ENCODE results near the gene MRPL52. TPM values are rescaled to one million over a fixed set of nuclear protein-coding genes. Genes with fewer than 3 reads are reported as not detected.

Gene MRPL52
- total and polyA plus RNA-seq, 10 of the 15 experiments (the other 5 are each of a cell fraction or from before 2014, with no cell fraction given), result 51.7 to 541 (median 142) TPM

GRCh38 chr14:22819151-22819988, 10.3 kb upstream of the MRPL52 start (continued):
- TF ChIP-seq E2F8 (IDR thresholded peaks at IDR 0.05; ENCODE audit: low read depth, partially characterized antibody), result no peak
- TF ChIP-seq BCLAF1 (IDR thresholded peaks at IDR 0.05), result no peak
- TF ChIP-seq POU2F2 (IDR thresholded peaks at IDR 0.05; ENCODE audit: borderline replicate concordance, low read depth, low read length), result no peak

- Histone ChIP-seq H3K27me3 (replicated peaks in 1 of 2; ENCODE audit: control insufficient read depth in 2 of 2, insufficient read depth in 2 of 2, low read length in 1 of 2) (no peaks in the 10 kb centered on the region), H3K4me2 (ENCODE audit: control insufficient read depth, insufficient read depth) (no peak overlapping the region), H3K79me2 (ENCODE audit: control insufficient read depth, insufficient read depth, low read length) (no peaks in the 10 kb centered on the region; the same call in 1 of the 2 replicates), H3K36me3 (ENCODE audit: control insufficient read depth in 2 of 2, insufficient read depth in 2 of 2, low read length in 1 of 2) (no peaks in the 10 kb centered on the region), H4K20me1 (ENCODE audit: control insufficient read depth, insufficient read depth) (no peaks in the 10 kb centered on the region), H3K9me3 (replicated peaks; ENCODE audit: control insufficient read depth, insufficient read depth, low read length) (no peaks in the 10 kb centered on the region), H3K9ac (ENCODE audit: control insufficient read depth, insufficient read depth, low read length) (no peak overlapping the region), H3K4me1 (ENCODE audit: control insufficient read depth, insufficient read depth, low read length) (peaks cover 34% of the 10 kb centered on the region), H3K27ac (ENCODE audit: control insufficient read depth, insufficient read depth) (no peak overlapping the region), H2AFZ (ENCODE audit: control insufficient read depth, low read depth, low read length) (no peak overlapping the region), H3K4me3 (no peak overlapping the region)
- ChIA-PET POLR2A (interaction anchor here (1.1 to 2.5 kb wide), 3 partner anchors 10 to 32 kb away, joined by 6 to 18 read pairs (median 7); no protein-coding TSS in a partner anchor), SMC1A (ENCODE audit: uncharacterized antibody, unreplicated experiment) (interaction anchor here (0.6 to 7.6 kb wide), 9 partner anchors 13 to 251 kb away, joined by 3 to 104 read pairs (median 6); no protein-coding TSS in a partner anchor), RAD21 (ENCODE audit: unreplicated experiment) (interaction anchor here (0.6 to 5.3 kb wide), 10 partner anchors 10 to 250 kb away, joined by 3 to 130 read pairs (median 8); no protein-coding TSS in a partner anchor), CTCF (interaction anchor here (1.0 to 15.1 kb wide), 11 partner anchors 9 to 251 kb away, joined by 3 to 324 read pairs (median 13); partner anchors contain the start of gene OXA1L)
- in situ Hi-C loops (cut with MboI), result no loop called here
- no peak for ATAC-seq
- FAIRE-seq, result no peak
- WGBS (ENCODE audit: insufficient coverage, insufficient replicate concordance, low lambda C conversion rate, missing lambda C conversion rate), result 87% methylated on average over 1 of the region's 1 CpG
- BruUV-seq (replicated peaks), result no TSS peak
- intact Hi-C loops (cut with micrococcal nuclease; ENCODE audit: unreplicated experiment), result no loop called here
- no peak for DNase-seq (ENCODE audit: low read depth, low spot score)
- TF ChIP-seq SUPT20H (IDR thresholded peaks at IDR 0.05; ENCODE audit: borderline replicate concordance, control insufficient read depth, low read depth, low read length) (no peak), PML (IDR thresholded peaks at IDR 0.05; ENCODE audit: low read length) (no peak), SMC3 (IDR thresholded peaks at IDR 0.05; ENCODE audit: borderline replicate concordance, low read length) (no peak), STAT3 (IDR thresholded peaks at IDR 0.05; ENCODE audit: low read depth, low read length) (no peak), ETV6 (conservative IDR thresholded peaks at IDR 0.05 in 1 of 2, IDR thresholded peaks at IDR 0.05 in 1 of 2; ENCODE audit: borderline replicate concordance in 1 of 2, low read depth in 1 of 2) (no peak), PBX3 (IDR thresholded peaks at IDR 0.05; ENCODE audit: insufficient replicate concordance, low read depth, low read length) (no peak), IKZF2 (IDR thresholded peaks at IDR 0.05) (no peak), NBN (IDR thresholded peaks at IDR 0.05) (no peak), JUNB (IDR thresholded peaks at IDR 0.05) (no peak), CHD4 (IDR thresholded peaks at IDR 0.05) (no peak)
These were observed 9.0 kb upstream of the MRPL52 start for GRCh38 chr14:22820731-22821130.
